Gastrocnemius medialis (tissue), 4 donors: ENCODE measurements around the gene SLC39A5.

Source experiments
- CTCF ChIP-seq, 5 experiments: fragments of 450-650 bp in 3 of 5; fragments of 200-600 bp in 2 of 5; sonication (generic) in 2 of 5; IDR thresholded peaks in 4 of 5; conservative IDR thresholded peaks in 1 of 5; 1 replicate in 4 of 5; 2 replicates in 1 of 5; pipeline ENCODE4 v1.5.1; 2016 to 2019; ENCODE audit warnings: antibody characterized with exemption in 5 of 5, mild to moderate bottlenecking in 3 of 5, moderate library complexity in 3 of 5
- POLR2A ChIP-seq, 2 donors: fragments of 450-650 bp; IDR thresholded peaks; one replicate each; pipeline ENCODE4 v1.6.1; 2017; ENCODE audit warnings: antibody characterized with exemption in 2 of 2, mild to moderate bottlenecking in 2 of 2, moderate library complexity in 2 of 2

GRCh38 chr12:56205445-56205844 lies 24.4 kb upstream of the SLC39A5 start:
- TF ChIP-seq CTCF (IDR thresholded peaks at IDR 0.05 in 4 of 5, conservative IDR thresholded peaks at IDR 0.05 in 1 of 5), result no peak
- no peak for TF ChIP-seq POLR2A (IDR thresholded peaks at IDR 0.05)
